H9 (cell line): ENCODE results near the gene WDFY3. TPM values are rescaled to one million over a fixed set of nuclear protein-coding genes. Genes with fewer than 3 reads are reported as not detected.

Source experiments
- DNase-seq: peaks from one replicate; pipeline ENCODE4 v3.0.0-alpha.2; 2017
- H2AFZ ChIP-seq: one replicate; pipeline ENCODE4 v1.6.1; 2013; ENCODE audit warnings: mild to moderate bottlenecking, low read length, control low read depth, moderate library complexity
- H2AK5ac ChIP-seq: 2 replicates; pipeline ENCODE4 v1.6.1; 2013; ENCODE audit warnings: low read length, control low read depth, mixed read lengths; ENCODE audit not compliant: insufficient read length
- H2BK120ac ChIP-seq: one replicate; pipeline ENCODE4 v1.6.1; 2013; ENCODE audit warnings: low read depth, mild to moderate bottlenecking, low read length, control low read depth, inconsistent platforms; ENCODE audit not compliant: poor library complexity, severe bottlenecking
- H2BK12ac ChIP-seq: 2 replicates; pipeline ENCODE4 v1.6.1; 2013; ENCODE audit warnings: low read length, control low read depth, mixed read lengths, low read depth; ENCODE audit not compliant: insufficient read length
- H2BK15ac ChIP-seq: 2 replicates; pipeline ENCODE4 v1.6.1; 2013; ENCODE audit warnings: low read depth, low read length, control low read depth
- H2BK20ac ChIP-seq: one replicate; pipeline ENCODE4 v1.6.1; 2013; ENCODE audit warnings: low read depth, mild to moderate bottlenecking, low read length, control low read depth, inconsistent platforms; ENCODE audit not compliant: poor library complexity, severe bottlenecking
- H2BK5ac ChIP-seq: 2 replicates; pipeline ENCODE4 v1.6.1; 2013; ENCODE audit warnings: low read length, control low read depth, mixed read lengths; ENCODE audit not compliant: insufficient read length
- H3K14ac ChIP-seq: 2 replicates; pipeline ENCODE4 v1.6.1; 2013; ENCODE audit warnings: low read length, control low read depth; ENCODE audit not compliant: insufficient read depth
- H3K18ac ChIP-seq: 2 replicates; pipeline ENCODE4 v1.6.1; 2013; ENCODE audit warnings: low read depth, mild to moderate bottlenecking, mixed read lengths, low read length, control low read depth; ENCODE audit not compliant: insufficient read length
- H3K23ac ChIP-seq: 2 replicates; pipeline ENCODE4 v1.6.1; 2013; ENCODE audit warnings: low read length, control low read depth, mixed read lengths, low read depth; ENCODE audit not compliant: insufficient read length
- H3K23me2 ChIP-seq: 2 replicates; pipeline ENCODE4 v1.6.1; 2013; ENCODE audit warnings: low read depth, mild to moderate bottlenecking, mixed read lengths, low read length, control low read depth; ENCODE audit not compliant: insufficient read length, poor library complexity, severe bottlenecking
- H3K27ac ChIP-seq: 2 replicates; pipeline ENCODE4 v1.5.1; 2013; ENCODE audit warnings: low read length, control low read depth, mixed read lengths, low read depth; ENCODE audit not compliant: insufficient read length
- H3K27me3 ChIP-seq: 2 replicates; pipeline ENCODE4 v1.6.1; 2013; ENCODE audit warnings: low read length, control low read depth, inconsistent platforms; ENCODE audit not compliant: insufficient read depth
- H3K4ac ChIP-seq: 2 replicates; pipeline ENCODE4 v1.6.1; 2013; ENCODE audit warnings: low read depth, mild to moderate bottlenecking, control low read depth, inconsistent platforms, low read length, moderate library complexity
- H3K4me1 ChIP-seq: 2 replicates; pipeline ENCODE4 v1.6.1; 2013; ENCODE audit warnings: low read length, control low read depth, inconsistent platforms; ENCODE audit not compliant: insufficient read depth
- H3K4me2 ChIP-seq: 2 replicates; pipeline ENCODE4 v1.6.1; 2013; ENCODE audit warnings: low read length, control low read depth, mixed read lengths; ENCODE audit not compliant: insufficient read length, insufficient read depth
- H3K56ac ChIP-seq: 2 replicates; pipeline ENCODE4 v1.6.1; 2013; ENCODE audit warnings: low read depth, mild to moderate bottlenecking, mixed read lengths, low read length, control low read depth; ENCODE audit not compliant: insufficient read length
- H3K79me1 ChIP-seq: 2 replicates; pipeline ENCODE4 v1.6.1; 2013; ENCODE audit warnings: low read depth, mild to moderate bottlenecking, moderate library complexity, low read length, control low read depth, inconsistent platforms; ENCODE audit not compliant: insufficient read depth, poor library complexity, severe bottlenecking
- H3K79me2 ChIP-seq: 2 replicates; pipeline ENCODE4 v1.6.1; 2013; ENCODE audit warnings: low read length, control low read depth, inconsistent platforms; ENCODE audit not compliant: insufficient read depth
- H3K9ac ChIP-seq: 2 replicates; pipeline ENCODE4 v1.6.1; 2013; ENCODE audit warnings: low read length, control low read depth, mixed read lengths; ENCODE audit not compliant: insufficient read length; ENCODE audit errors: extremely low read depth
- H3K9me3 ChIP-seq: one replicate; pipeline ENCODE4 v1.6.1; 2013; ENCODE audit warnings: low read depth, low read length, inconsistent platforms; ENCODE audit not compliant: control insufficient read depth
- H3T11ph ChIP-seq: one replicate; pipeline ENCODE4 v1.6.1; 2013; ENCODE audit warnings: mild to moderate bottlenecking, low read length, control low read depth, inconsistent platforms
- H4K20me1 ChIP-seq: one replicate; pipeline ENCODE4 v1.6.1; 2013; ENCODE audit not compliant: control insufficient read depth, insufficient read length, insufficient read depth
- H4K5ac ChIP-seq: 2 replicates; pipeline ENCODE4 v1.6.1; 2013; ENCODE audit warnings: low read depth, mild to moderate bottlenecking, mixed read lengths, low read length, control low read depth; ENCODE audit not compliant: insufficient read length
- H4K8ac ChIP-seq: replicated peaks from 2 replicates; pipeline ENCODE4 v1.6.1; 2013; ENCODE audit warnings: low read length, control low read depth, mixed read lengths, low read depth; ENCODE audit not compliant: insufficient read length
- H4K91ac ChIP-seq: 2 replicates; pipeline ENCODE4 v1.6.1; 2013; ENCODE audit warnings: low read depth, mild to moderate bottlenecking, moderate library complexity, mixed read lengths, low read length, control low read depth; ENCODE audit not compliant: insufficient read length
- H3K27ac Mint-ChIP-seq, 3 experiments: 2 replicates in 2 of 3; 3 replicates in 1 of 3; pipeline ENCODE4 v1.8.0; 2020 to 2021; ENCODE audit warnings: mixed read lengths in 3 of 3, mild to moderate bottlenecking in 1 of 3, moderate library complexity in 1 of 3
- H3K27me3 Mint-ChIP-seq: 2 replicates; pipeline ENCODE4 v1.8.0; 2021; ENCODE audit warnings: low read depth, mild to moderate bottlenecking, moderate library complexity, mixed read lengths
- H3K36me3 Mint-ChIP-seq, 3 experiments: 2 replicates in 2 of 3; 3 replicates in 1 of 3; pipeline ENCODE4 v1.8.0; 2020 to 2021; ENCODE audit warnings: low read depth in 3 of 3, mixed read lengths in 3 of 3; ENCODE audit not compliant: insufficient read depth in 1 of 3
- H3K4me1 Mint-ChIP-seq, 2 experiments: 2 replicates each; pipeline ENCODE4 v1.8.0; 2020; ENCODE audit warnings: mixed read lengths in 2 of 2
- H3K4me3 Mint-ChIP-seq, 2 experiments: 2 replicates in 1 of 2; 3 replicates in 1 of 2; pipeline ENCODE4 v1.8.0; 2020 to 2021; ENCODE audit warnings: mild to moderate bottlenecking in 2 of 2, mixed read lengths in 2 of 2, moderate library complexity in 1 of 2
- H3K9me3 Mint-ChIP-seq, 2 experiments: 2 replicates in 1 of 2; 3 replicates in 1 of 2; pipeline ENCODE4 v1.8.0; 2020; ENCODE audit warnings: mild to moderate bottlenecking in 2 of 2, mixed read lengths in 2 of 2, moderate library complexity in 1 of 2
- CTCF ChIP-seq: fragments of 200-600 bp; sonication (generic); conservative IDR thresholded peaks from 3 replicates; pipeline ENCODE4 v1.8.0; 2021; ENCODE audit warnings: antibody characterized with exemption, mild to moderate bottlenecking
- WGBS: extraction: QIAGEN DNeasy Blood & Tissue Kit; methylation state at CpG from one replicate; pipeline ENCODE4 v1.1.7; 2013; ENCODE audit warnings: missing lambda C conversion rate, low lambda C conversion rate, mixed read lengths; ENCODE audit not compliant: insufficient read length; ENCODE audit errors: extremely low coverage; 5-methylcytosine and 5-hydroxymethylcytosine counted together
- total RNA-seq: library from RNA; stranded (reverse); gene quantifications from 2 replicates; pipeline ENCODE4 v1.2.1, GENCODE V29; 2021

WDFY3 gene
- total RNA-seq, 1 experiment from 2014 or later = 54.6 TPM

GRCh38 chr4:84727491-84727890, 239.0 kb downstream of the WDFY3 start:
- Histone ChIP-seq H3K23me2 (no peaks in the 10 kb centered on the region), H3K14ac (no peak overlapping the region), H3T11ph (no peak overlapping the region), H2BK120ac (no peak overlapping the region), H4K20me1 (no peaks in the 10 kb centered on the region), H4K5ac (no peak overlapping the region), H2BK12ac (no peak overlapping the region), H3K9ac (no peak overlapping the region), H4K91ac (no peak overlapping the region), H3K4me2 (no peak overlapping the region), H3K56ac (no peak overlapping the region), H2AK5ac (no peak overlapping the region), H3K4ac (no peak overlapping the region), H3K27me3 (no peaks in the 10 kb centered on the region), H2BK20ac (no peak overlapping the region), H2AFZ (no peak overlapping the region), H3K79me1 (no peaks in the 10 kb centered on the region), H3K18ac (no peak overlapping the region), H3K27ac (no peak overlapping the region), H2BK5ac (no peak overlapping the region), H2BK15ac (no peak overlapping the region), H3K79me2 (no peaks in the 10 kb centered on the region), H3K23ac (no peak overlapping the region), H3K4me1 (no peaks in the 10 kb centered on the region), H3K9me3 (no peaks in the 10 kb centered on the region), H4K8ac (no peak overlapping the region)
- no peak for TF ChIP-seq CTCF
- no peaks in the 10 kb centered on the region for H3K27me3 Mint-ChIP-seq
- H3K4me3 Mint-ChIP-seq = no peak overlapping the region
- H3K27ac Mint-ChIP-seq = no peak overlapping the region; a peak in 1 of 7 replicates
- peaks cover 0 to 40% (median 30%) of the 10 kb centered on the region in 3 experiments; a peak in 5 of 7 replicates for H3K36me3 Mint-ChIP-seq
- no peak for DNase-seq
- H3K4me1 Mint-ChIP-seq = no peaks in the 10 kb centered on the region
- WGBS = no CpG with 5 or more reads among the region's 1 CpG
- no peaks in the 10 kb centered on the region for H3K9me3 Mint-ChIP-seq
